Suprapubic skin (tissue), 4 donors: ENCODE measurements around the gene ZBTB44. TPM values are rescaled to one million over a fixed set of nuclear protein-coding genes. Genes with fewer than 3 reads are reported as not detected.

Source experiments
- DNase-seq, 2 donors: peaks; one replicate each; pipeline ENCODE4 v3.0.0-alpha.2; 2019; ENCODE audit warnings: low spot score in 2 of 2
- H3K27ac ChIP-seq: fragments of 200-600 bp; sonication (generic); one replicate; pipeline ENCODE4 v1.5.1; 2019
- H3K27me3 ChIP-seq: fragments of 200-600 bp; sonication (generic); one replicate; pipeline ENCODE4 v1.5.1; 2019
- H3K36me3 ChIP-seq: fragments of 200-600 bp; sonication (generic); one replicate; pipeline ENCODE4 v1.5.1; 2019
- H3K4me1 ChIP-seq: fragments of 200-600 bp; sonication (generic); one replicate; pipeline ENCODE4 v1.5.1; 2019
- H3K4me3 ChIP-seq: fragments of 200-600 bp; sonication (generic); one replicate; pipeline ENCODE4 v1.5.1; 2019; ENCODE audit warnings: mild to moderate bottlenecking
- H3K9me3 ChIP-seq: fragments of 200-600 bp; sonication (generic); one replicate; pipeline ENCODE4 v1.5.1; 2019
- EP300 ChIP-seq: sonication (generic); formaldehyde crosslinking; IDR thresholded peaks from one replicate; pipeline ENCODE4 v1.6.1; 2017; ENCODE audit warnings: antibody characterized with exemption
- POLR2A ChIP-seq, 2 donors: fragments of 450-650 bp; IDR thresholded peaks; one replicate each; pipeline ENCODE4 v1.6.1; 2017; ENCODE audit warnings: antibody characterized with exemption in 2 of 2, mild to moderate bottlenecking in 2 of 2, moderate library complexity in 2 of 2
- POLR2AphosphoS5 ChIP-seq, 3 donors: sonication (generic); formaldehyde crosslinking; IDR thresholded peaks; one replicate each; pipeline ENCODE4 v1.6.1; 2017; ENCODE audit warnings: antibody characterized with exemption in 3 of 3
- WGBS: methylation state at CpG from one replicate; pipeline ENCODE4 v1.1.5; 2018; 5-methylcytosine and 5-hydroxymethylcytosine counted together
- total RNA-seq, 4 donors: library from RNA; depleted of rRNA; stranded (reverse); fragments of >200 nt; gene quantifications; one replicate each; pipeline ENCODE4 v1.1.0, GENCODE V29; 2016
- TF ChIP-seq, protein P1 (sequence below), 2 donors: fragments of 200-600 bp in 1 of 2; fragments of 450-650 bp in 1 of 2; sonication (generic) in 1 of 2; IDR thresholded peaks; one replicate each; pipeline ENCODE4 v1.5.1; 2016 to 2019; ENCODE audit warnings: antibody characterized with exemption in 2 of 2, mild to moderate bottlenecking in 1 of 2, moderate library complexity in 1 of 2

ZBTB44 gene
- total RNA-seq, 4 donors from 2014 or later: 28.7 to 89.5 (median 69.1) TPM

DNA sequence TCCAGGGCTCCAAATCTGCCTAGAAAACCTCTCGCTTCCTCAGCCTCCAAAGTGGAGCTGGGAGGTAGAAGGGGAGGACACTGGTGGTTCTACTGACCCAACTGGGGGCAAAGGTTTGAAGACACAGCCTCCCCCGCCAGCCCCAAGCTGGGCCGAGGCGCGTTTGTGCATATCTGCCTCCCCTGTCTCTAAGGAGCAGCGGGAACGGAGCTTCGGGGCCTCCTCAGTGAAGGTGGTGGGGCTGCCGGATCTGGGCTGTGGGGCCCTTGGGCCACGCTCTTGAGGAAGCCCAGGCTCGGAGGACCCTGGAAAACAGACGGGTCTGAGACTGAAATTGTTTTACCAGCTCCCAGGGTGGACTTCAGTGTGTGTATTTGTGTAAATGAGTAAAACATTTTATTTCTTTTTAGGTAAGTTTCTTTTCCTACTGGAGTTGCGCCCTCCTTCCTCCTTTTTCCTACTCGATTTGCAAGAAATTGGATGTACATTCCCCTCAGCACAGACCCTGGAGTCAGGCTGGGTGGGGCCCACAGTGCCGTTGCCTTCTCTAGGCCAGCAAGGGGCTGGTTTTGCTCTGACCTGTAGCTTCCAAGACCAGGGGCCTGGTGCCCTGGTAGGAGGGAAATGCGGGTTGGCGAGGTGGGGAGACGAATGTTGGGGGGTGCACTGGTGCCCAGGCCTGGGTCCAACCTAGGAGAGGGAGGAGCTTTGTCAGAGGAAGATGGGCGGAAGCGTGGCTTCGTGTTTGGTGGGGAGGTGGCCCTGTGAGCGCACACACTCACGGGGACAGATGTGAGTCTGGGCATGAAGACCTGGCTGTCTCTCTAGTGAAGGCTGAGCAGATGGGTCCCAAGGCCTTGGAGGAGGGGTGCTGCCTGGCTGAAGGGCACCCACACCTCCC, 104.5 kb downstream of the ZBTB44 start:
- no peak overlapping the region for H3K4me3 ChIP-seq
- no peak overlapping the region for H3K27ac ChIP-seq
- 88% methylated on average over 23 of the region's 23 CpGs for WGBS
- DNase-seq: peak in 1 of 2 donors; percentile 58
- TF ChIP-seq EP300 (no peak), POLR2A (IDR thresholded peaks at IDR 0.05) (no peak), POLR2AphosphoS5 (IDR thresholded peaks at IDR 0.05) (no peak)
- TF ChIP-seq, protein P1, sequence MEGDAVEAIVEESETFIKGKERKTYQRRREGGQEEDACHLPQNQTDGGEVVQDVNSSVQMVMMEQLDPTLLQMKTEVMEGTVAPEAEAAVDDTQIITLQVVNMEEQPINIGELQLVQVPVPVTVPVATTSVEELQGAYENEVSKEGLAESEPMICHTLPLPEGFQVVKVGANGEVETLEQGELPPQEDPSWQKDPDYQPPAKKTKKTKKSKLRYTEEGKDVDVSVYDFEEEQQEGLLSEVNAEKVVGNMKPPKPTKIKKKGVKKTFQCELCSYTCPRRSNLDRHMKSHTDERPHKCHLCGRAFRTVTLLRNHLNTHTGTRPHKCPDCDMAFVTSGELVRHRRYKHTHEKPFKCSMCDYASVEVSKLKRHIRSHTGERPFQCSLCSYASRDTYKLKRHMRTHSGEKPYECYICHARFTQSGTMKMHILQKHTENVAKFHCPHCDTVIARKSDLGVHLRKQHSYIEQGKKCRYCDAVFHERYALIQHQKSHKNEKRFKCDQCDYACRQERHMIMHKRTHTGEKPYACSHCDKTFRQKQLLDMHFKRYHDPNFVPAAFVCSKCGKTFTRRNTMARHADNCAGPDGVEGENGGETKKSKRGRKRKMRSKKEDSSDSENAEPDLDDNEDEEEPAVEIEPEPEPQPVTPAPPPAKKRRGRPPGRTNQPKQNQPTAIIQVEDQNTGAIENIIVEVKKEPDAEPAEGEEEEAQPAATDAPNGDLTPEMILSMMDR (IDR thresholded peaks at IDR 0.05): no peak
- H3K9me3 ChIP-seq: no peaks in the 10 kb centered on the region
- no peaks in the 10 kb centered on the region for H3K4me1 ChIP-seq
- no peaks in the 10 kb centered on the region for H3K27me3 ChIP-seq
- peaks cover 15% of the 10 kb centered on the region for H3K36me3 ChIP-seq

DNA sequence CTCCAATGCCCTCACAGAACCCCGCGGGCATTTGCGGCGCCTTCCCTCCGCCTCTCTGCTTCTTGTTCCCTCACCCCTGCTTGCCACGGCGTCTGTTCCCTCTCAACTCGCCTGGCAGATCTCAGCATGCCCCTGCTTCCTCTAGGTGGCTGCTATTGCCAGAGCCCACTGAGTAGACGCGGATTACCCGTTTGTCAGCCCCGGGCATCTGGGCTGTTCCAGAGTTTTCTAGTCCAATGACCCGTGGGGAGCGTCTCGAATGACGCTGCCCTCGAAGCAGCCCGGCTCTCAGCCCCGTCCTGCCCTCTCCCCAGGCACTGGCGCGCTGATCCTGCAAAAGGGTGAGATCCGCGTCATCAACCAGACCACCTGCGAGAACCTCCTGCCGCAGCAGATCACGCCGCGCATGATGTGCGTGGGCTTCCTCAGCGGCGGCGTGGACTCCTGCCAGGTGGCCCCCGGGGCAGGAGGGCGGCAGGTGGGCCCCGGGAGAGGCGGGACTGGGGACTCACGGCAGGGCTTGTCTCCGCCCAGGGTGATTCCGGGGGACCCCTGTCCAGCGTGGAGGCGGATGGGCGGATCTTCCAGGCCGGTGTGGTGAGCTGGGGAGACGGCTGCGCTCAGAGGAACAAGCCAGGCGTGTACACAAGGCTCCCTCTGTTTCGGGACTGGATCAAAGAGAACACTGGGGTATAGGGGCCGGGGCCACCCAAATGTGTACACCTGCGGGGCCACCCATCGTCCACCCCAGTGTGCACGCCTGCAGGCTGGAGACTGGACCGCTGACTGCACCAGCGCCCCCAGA, 105.4 kb downstream of the ZBTB44 start:
- TF ChIP-seq, protein P1 (IDR thresholded peaks at IDR 0.05): no peak
- Histone ChIP-seq H3K36me3 (peaks cover 18% of the 10 kb centered on the region), H3K27me3 (no peaks in the 10 kb centered on the region), H3K27ac (no peak overlapping the region), H3K4me3 (no peak overlapping the region), H3K4me1 (no peaks in the 10 kb centered on the region), H3K9me3 (no peaks in the 10 kb centered on the region)
- WGBS: 88% methylated on average over 45 of the region's 53 CpGs
- DNase-seq: peak in 1 of 2 donors; percentile 58

DNA sequence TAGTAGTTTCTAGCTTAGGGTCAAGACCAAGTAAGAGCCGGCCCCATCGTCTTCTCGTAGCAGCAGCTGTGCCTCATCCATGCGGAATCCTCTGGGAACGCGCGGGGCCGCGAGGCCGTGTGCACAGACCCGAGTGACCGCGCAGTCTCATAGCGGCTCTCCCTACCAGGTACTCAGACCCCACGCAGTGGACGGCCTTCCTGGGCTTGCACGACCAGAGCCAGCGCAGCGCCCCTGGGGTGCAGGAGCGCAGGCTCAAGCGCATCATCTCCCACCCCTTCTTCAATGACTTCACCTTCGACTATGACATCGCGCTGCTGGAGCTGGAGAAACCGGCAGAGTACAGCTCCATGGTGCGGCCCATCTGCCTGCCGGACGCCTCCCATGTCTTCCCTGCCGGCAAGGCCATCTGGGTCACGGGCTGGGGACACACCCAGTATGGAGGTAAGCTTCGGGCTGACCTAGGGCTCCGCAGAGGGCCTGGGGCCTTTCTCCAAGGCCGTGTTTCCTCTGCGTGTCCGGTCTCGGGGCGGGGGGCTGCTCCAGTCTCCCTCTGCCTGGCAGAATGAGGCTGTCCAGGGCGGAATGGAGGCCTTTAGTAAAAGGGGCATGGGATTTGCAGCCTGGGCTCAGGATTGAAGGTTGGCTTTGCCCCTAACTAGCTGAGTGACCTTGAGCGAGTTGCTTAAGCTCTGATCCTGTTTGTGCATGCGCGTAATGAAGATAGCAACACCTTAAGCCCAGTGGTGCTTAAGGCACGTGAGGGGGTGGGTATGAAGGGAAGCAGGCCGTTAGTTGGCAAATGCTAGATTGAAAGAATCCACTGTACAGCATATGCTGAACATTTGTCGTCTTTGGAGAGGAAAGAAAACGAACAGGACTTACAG, 106.2 kb downstream of the ZBTB44 start:
- Histone ChIP-seq H3K36me3 (peaks cover 18% of the 10 kb centered on the region), H3K4me1 (no peaks in the 10 kb centered on the region), H3K27me3 (no peaks in the 10 kb centered on the region), H3K27ac (no peak overlapping the region), H3K9me3 (no peaks in the 10 kb centered on the region), H3K4me3 (no peak overlapping the region)
- 93% methylated on average over 31 of the region's 45 CpGs for WGBS
- DNase-seq: peak in 1 of 2 donors; percentile 49
- no peak for TF ChIP-seq POLR2A (IDR thresholded peaks at IDR 0.05)
- TF ChIP-seq, protein P1 (IDR thresholded peaks at IDR 0.05): no peak
- no peak for TF ChIP-seq POLR2AphosphoS5 (IDR thresholded peaks at IDR 0.05)
- TF ChIP-seq EP300: no peak

DNA sequence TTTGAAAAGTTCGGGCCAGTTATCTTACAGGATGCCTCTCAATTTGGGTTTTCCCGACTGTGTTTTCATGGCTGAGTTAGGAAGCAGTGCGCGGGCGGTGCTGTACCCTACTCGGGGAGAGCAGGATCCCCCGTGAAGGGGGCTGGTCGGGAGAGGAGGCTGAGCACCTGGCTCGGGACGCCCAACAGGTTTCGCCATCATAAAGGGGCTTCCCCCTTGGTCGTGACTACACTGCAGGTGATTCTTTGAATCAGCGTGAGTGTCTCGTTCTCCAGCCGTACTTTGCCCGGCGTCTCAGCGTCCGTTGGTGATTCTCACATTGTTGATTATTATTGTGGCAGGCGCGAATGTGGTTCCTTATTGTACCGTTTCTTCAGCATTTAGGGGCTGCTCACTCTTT, 108.6 kb downstream of the ZBTB44 start:
- no peak for TF ChIP-seq POLR2A (IDR thresholded peaks at IDR 0.05)
- no peak for TF ChIP-seq POLR2AphosphoS5 (IDR thresholded peaks at IDR 0.05)
- TF ChIP-seq EP300: no peak
- TF ChIP-seq, protein P1 (IDR thresholded peaks at IDR 0.05): no peak
- 89% methylated on average over 22 of the region's 22 CpGs for WGBS

More for the DNA sequence above, 108.6 kb downstream of the ZBTB44 start:
- Histone ChIP-seq H3K4me1 (no peaks in the 10 kb centered on the region), H3K27me3 (no peaks in the 10 kb centered on the region), H3K27ac (no peak overlapping the region), H3K4me3 (no peak overlapping the region), H3K9me3 (no peaks in the 10 kb centered on the region), H3K36me3 (peaks cover 39% of the 10 kb centered on the region)
- DNase-seq: peak in 1 of 2 donors; percentile 38
